Right lobe of liver (tissue), 6 donors: ENCODE results near the gene ELN. TPM values are rescaled to one million over a fixed set of nuclear protein-coding genes. Genes with fewer than 3 reads are reported as not detected.

Source experiments
- ATAC-seq, 4 donors: fragments of 200-7000 bp; cut with Tn5 transposase; one replicate each; pipeline ENCODE4 v1.9.1; 2020; ENCODE audit warnings: mild to moderate bottlenecking in 4 of 4, moderate library complexity in 4 of 4
- DNase-seq, 3 donors: peaks; one replicate each; pipeline ENCODE4 v3.0.0-alpha.2; 2020
- H3K27ac ChIP-seq, 3 donors: fragments of 200-600 bp; one replicate each; pipeline ENCODE4 v1.8.0; 2022
- H3K27me3 ChIP-seq, 2 donors: fragments of 200-600 bp; one replicate each; pipeline ENCODE4 v1.8.0; 2022
- H3K36me3 ChIP-seq, 4 donors: fragments of 200-600 bp; sonication (generic) in 1 of 4; one replicate each; pipeline versions ENCODE4 v1.5.1 to v1.8.0; 2017 to 2022; ENCODE audit warnings: control low read depth in 1 of 4
- H3K4me1 ChIP-seq, 4 donors: fragments of 200-600 bp; sonication (generic) in 1 of 4; one replicate each; pipeline versions ENCODE4 v1.5.1 to v1.8.0; 2017 to 2022; ENCODE audit warnings: control low read depth in 1 of 4
- H3K4me3 ChIP-seq, 3 donors: fragments of 200-600 bp; one replicate each; pipeline ENCODE4 v1.8.0; 2022
- H3K9me3 ChIP-seq, 4 donors: fragments of 200-600 bp; sonication (generic) in 1 of 4; one replicate each; pipeline versions ENCODE4 v1.5.1 to v1.8.0; 2017 to 2022; ENCODE audit warnings: control low read depth in 1 of 4
- CTCF ChIP-seq, 4 donors: fragments of 200-600 bp in 3 of 4; fragments of 450-650 bp in 1 of 4; IDR thresholded peaks; one replicate each; pipeline versions ENCODE4 v1.5.1 to v1.8.0; 2016 to 2022; ENCODE audit warnings: antibody characterized with exemption in 4 of 4, mild to moderate bottlenecking in 2 of 4
- POLR2A ChIP-seq: fragments of 450-650 bp; IDR thresholded peaks from one replicate; pipeline ENCODE4 v1.6.1; 2017; ENCODE audit warnings: antibody characterized with exemption, mild to moderate bottlenecking
- WGBS: methylation state at CpG from one replicate; pipeline ENCODE4 v1.1.6; 2018; ENCODE audit warnings: low coverage, low lambda C conversion rate; ENCODE audit not compliant: insufficient coverage; ENCODE audit errors: missing lambda C conversion rate; 5-methylcytosine and 5-hydroxymethylcytosine counted together
- intact Hi-C, 2 donors: fragments of 100-400 bp; cut with DNase I; formaldehyde crosslinking; loops; one replicate each; pipeline versions ENCODE4 v1.11.2 to v1.14.1; 2022
- total RNA-seq, 6 experiments: library from RNA; depleted of rRNA in 2 of 6; stranded (reverse); fragments of >200 nt in 2 of 6; fragmentation: NEBNext Ultra II Directional in 3 of 6; extraction: Animal tissue kit (Norgen Biotek cat#: 25700) in 3 of 6; gene quantifications; one replicate each; pipeline versions ENCODE4 v1.1.0 to v1.2.4, GENCODE V29; 2016 to 2023
- donor health status: DM: no; HTN: yes; CAD: no.
- donor health status: DM: no; HTN: no; CAD: no.
- donor health status: DM: no; HTN: no; CAD: no.
- donor health status: DM: no; HTN: yes; CAD: no.
- donor health status: DM: no; HTN: yes; CAD: no.

Gene ELN
- total RNA-seq, 6 experiments from 2014 or later: 3.0 to 11.7 (median 5.3) TPM

DNA sequence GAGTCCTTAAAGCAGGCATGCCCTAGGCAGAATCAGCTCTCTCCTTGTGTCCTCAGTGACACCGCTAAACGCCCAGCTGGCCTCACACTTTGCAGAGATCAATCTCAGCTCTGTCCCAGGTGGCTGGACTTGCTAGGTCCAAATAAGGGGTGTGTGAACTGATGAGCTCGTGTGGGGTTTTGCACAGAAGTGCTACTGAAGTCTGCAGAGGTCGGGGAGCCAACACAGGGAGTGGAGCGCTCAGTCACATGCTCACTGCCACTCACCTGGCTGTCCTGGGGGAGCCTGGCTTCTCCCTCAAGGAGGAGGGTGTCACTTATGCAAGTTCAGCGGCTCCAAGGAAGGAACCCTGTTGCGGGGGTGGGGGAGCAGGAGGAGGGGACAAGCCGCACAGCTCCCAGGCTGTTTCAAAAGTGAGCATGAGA is 2.0 kb downstream of the ELN start:
- H3K9me3 ChIP-seq: no peaks in the 10 kb centered on the region
- H3K36me3 ChIP-seq: no peaks in the 10 kb centered on the region
- WGBS: 31% methylated on average over 6 of the region's 8 CpGs
- H3K27me3 ChIP-seq: no peaks in the 10 kb centered on the region
- H3K4me3 ChIP-seq: no peak overlapping the region
- DNase-seq (no peak), ATAC-seq (no peak)
- TF ChIP-seq CTCF (IDR thresholded peaks at IDR 0.05): no peak
- no peak for TF ChIP-seq POLR2A
- intact Hi-C loops: loop anchor here (5.0 kb wide), 1 partner anchor 163 kb away; no protein-coding TSS in a partner anchor
- H3K4me1 ChIP-seq: peaks cover 0 to 8% (median 2%) of the 10 kb centered on the region in 4 donors
- H3K27ac ChIP-seq: no peak overlapping the region

- Histone ChIP-seq H3K27ac (no peak overlapping the region), H3K4me1 (peaks cover 0 to 8% (median 2%) of the 10 kb centered on the region in 4 donors), H3K36me3 (no peaks in the 10 kb centered on the region), H3K9me3 (no peaks in the 10 kb centered on the region), H3K27me3 (no peaks in the 10 kb centered on the region), H3K4me3 (no peak overlapping the region)
- TF ChIP-seq POLR2A (no peak), CTCF (IDR thresholded peaks at IDR 0.05) (no peak)
- intact Hi-C loops: no loop called here
- DNase-seq (no peak), ATAC-seq (peak in 2 of 4 donors; percentile 33 to 34)
- WGBS: 0% methylated on average over 2 of the region's 7 CpGs
Observed at GRCh38 chr7:74030861-74031260, 2.9 kb downstream of the ELN start.

DNA sequence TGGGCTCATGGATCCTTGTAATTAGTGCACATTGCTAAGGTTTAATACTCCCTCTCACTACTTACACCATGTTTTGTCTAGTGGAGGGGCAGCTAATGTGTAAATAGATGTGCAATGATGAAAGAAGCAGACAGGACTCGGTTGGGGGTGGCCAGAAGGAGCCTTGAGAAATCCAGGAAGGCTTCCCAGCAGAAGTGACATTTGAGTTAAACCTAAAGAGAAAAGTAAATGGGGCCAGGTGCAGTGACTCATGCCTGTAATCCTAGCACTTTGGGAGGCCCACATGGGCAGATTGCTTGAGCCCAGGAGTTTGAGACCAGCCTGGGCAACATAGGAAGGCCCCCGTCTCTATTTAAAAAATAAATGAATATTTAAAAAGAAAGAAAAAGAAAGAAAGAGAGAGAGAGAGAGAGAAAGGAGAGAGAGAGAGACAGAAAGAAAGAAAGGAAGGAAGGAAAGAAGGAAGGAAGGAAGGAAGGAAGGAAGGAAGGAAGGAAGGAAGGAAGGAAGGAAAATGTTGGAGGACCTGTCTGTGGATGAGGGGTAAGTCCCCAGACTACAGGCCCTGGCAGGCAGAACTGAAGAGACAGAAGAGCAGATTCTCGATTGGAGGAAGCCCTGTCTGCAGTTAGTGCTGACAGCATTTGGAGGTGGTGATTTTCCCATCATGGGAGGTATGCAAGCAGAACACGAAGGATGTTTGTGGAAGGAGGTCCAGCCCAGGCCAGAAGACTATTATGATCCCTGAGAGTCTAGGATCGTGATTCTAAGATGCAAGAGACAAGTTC is 3.6 kb downstream of the ELN start:
- intact Hi-C loops: no loop called here
- DNase-seq: no peak
- H3K4me1 ChIP-seq: peaks cover 0 to 8% (median 2%) of the 10 kb centered on the region in 4 donors
- TF ChIP-seq POLR2A (no peak), CTCF (IDR thresholded peaks at IDR 0.05) (no peak)
- H3K27ac ChIP-seq: no peak overlapping the region
- 58% methylated on average over 5 of the region's 5 CpGs for WGBS
- ATAC-seq: no peak
- H3K36me3 ChIP-seq: no peaks in the 10 kb centered on the region
- no peaks in the 10 kb centered on the region for H3K27me3 ChIP-seq
- no peaks in the 10 kb centered on the region for H3K9me3 ChIP-seq
- no peak overlapping the region for H3K4me3 ChIP-seq

- H3K27me3 ChIP-seq: no peaks in the 10 kb centered on the region
Observed at GRCh38 chr7:74032191-74032490, 4.2 kb downstream of the ELN start.

More at GRCh38 chr7:74032191-74032490, 4.2 kb downstream of the ELN start:
- 42% methylated on average over 6 of the region's 8 CpGs for WGBS
- intact Hi-C loops: no loop called here
- no peaks in the 10 kb centered on the region for H3K9me3 ChIP-seq
- TF ChIP-seq POLR2A: no peak
- TF ChIP-seq CTCF (IDR thresholded peaks at IDR 0.05): no peak
- H3K36me3 ChIP-seq: no peaks in the 10 kb centered on the region
- no peak overlapping the region for H3K4me3 ChIP-seq
- H3K27ac ChIP-seq: no peak overlapping the region
- DNase-seq: no peak
- no peak for ATAC-seq
- peaks cover 0 to 5% (median 2%) of the 10 kb centered on the region in 4 donors for H3K4me1 ChIP-seq
